NB4 (cell line): ENCODE measurements around the gene SLCO1B3.

Source experiments
- DNase-seq: peaks from one replicate; pipeline ENCODE4 v3.0.0; 2010; ENCODE audit warnings: low read depth
- H3K4me3 ChIP-seq: one replicate; pipeline ENCODE4 v1.5.1; 2011; ENCODE audit warnings: mild to moderate bottlenecking, low read depth, low read length, moderate library complexity
- MYC ChIP-seq: IDR thresholded peaks from 2 replicates; pipeline ENCODE4 v1.6.1; 2011; ENCODE audit warnings: low read depth, low read length
- POLR2A ChIP-seq: IDR thresholded peaks from 2 replicates; pipeline ENCODE4 v1.6.1; 2011; ENCODE audit warnings: mild to moderate bottlenecking; ENCODE audit not compliant: insufficient read length; ENCODE audit errors: extremely low read depth
- TF ChIP-seq, protein P1 (sequence below): IDR thresholded peaks from one replicate; pipeline ENCODE4 v1.5.1; 2012; ENCODE audit warnings: low read depth, low read length
- TF ChIP-seq, protein P2 (sequence below): IDR thresholded peaks from 2 replicates; pipeline ENCODE4 v1.6.1; 2011; ENCODE audit warnings: low read depth, low read length

The SLCO1B3 gene

DNA sequence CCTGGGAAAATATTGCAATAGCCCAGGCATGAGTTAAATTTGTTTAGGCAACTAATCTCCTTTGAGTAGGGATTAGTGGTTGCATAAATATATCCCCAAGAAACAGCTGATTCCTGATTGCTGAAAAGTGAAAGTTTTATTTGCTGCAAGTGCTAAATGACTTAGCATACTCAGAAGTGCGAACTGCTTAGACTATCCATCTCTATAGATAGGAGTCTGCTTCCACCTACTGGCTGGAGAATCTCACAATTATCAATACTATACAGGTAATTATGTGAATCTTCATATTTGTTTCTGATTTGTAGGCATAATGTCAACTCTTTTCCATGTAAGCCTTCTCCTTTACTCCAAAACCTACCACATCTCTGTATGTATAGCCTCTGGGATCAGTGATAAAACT is 12.0 kb upstream of the SLCO1B3 start:
- H3K4me3 ChIP-seq = no peak overlapping the region
- DNase-seq = peak; percentile 57
- TF ChIP-seq, protein P1, sequence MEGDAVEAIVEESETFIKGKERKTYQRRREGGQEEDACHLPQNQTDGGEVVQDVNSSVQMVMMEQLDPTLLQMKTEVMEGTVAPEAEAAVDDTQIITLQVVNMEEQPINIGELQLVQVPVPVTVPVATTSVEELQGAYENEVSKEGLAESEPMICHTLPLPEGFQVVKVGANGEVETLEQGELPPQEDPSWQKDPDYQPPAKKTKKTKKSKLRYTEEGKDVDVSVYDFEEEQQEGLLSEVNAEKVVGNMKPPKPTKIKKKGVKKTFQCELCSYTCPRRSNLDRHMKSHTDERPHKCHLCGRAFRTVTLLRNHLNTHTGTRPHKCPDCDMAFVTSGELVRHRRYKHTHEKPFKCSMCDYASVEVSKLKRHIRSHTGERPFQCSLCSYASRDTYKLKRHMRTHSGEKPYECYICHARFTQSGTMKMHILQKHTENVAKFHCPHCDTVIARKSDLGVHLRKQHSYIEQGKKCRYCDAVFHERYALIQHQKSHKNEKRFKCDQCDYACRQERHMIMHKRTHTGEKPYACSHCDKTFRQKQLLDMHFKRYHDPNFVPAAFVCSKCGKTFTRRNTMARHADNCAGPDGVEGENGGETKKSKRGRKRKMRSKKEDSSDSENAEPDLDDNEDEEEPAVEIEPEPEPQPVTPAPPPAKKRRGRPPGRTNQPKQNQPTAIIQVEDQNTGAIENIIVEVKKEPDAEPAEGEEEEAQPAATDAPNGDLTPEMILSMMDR = peak; percentile 7
- TF ChIP-seq MYC = 0 out of 2 replicates have a peak, but pooled peaks have one; percentile 26
- no peak for TF ChIP-seq POLR2A

DNA sequence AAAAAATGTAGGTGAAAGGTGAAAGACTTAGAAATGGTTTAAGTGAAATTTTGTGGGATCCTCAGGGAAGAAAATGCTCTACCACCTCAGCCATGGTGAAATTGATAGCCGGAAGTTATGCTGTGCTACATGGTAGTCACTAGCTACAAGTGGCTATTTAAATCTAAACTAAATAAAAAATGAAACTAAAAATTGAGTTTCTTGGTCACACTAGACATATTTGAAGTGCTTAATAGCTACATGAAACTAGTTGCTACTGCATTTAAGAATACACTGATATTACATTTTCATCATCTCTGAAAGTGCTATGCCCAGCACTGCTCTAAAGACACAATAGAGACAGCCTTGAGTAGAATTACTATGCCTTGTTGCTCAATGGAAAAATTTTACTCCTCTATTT is 10.3 kb upstream of the SLCO1B3 start:
- TF ChIP-seq, protein P2, sequence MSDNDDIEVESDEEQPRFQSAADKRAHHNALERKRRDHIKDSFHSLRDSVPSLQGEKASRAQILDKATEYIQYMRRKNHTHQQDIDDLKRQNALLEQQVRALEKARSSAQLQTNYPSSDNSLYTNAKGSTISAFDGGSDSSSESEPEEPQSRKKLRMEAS = no peak
- TF ChIP-seq, protein P1 = no peak
- TF ChIP-seq POLR2A (no peak), MYC (no peak)
- DNase-seq = no peak
- H3K4me3 ChIP-seq = no peak overlapping the region

DNA sequence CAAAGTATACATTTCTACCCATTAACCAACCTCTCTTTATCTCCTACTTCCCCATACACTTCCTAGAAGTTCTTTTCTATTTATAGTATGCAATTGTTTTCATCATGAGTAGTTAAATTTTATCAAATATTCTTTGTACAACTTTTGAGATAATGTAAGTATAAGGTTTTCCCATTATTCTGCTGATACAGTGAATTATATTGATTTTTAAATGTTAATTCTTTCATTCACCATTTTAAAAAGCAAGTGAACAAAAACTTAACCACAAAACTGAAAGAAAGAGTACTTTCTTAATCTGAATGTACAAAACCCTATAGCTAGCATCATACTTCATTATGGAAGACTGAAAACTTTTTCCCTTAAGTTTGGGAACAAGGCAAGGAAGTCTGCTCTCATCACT is 9.5 kb upstream of the SLCO1B3 start:
- H3K4me3 ChIP-seq = no peak overlapping the region
- DNase-seq = no peak
- no peak for TF ChIP-seq MYC
- TF ChIP-seq, protein P2 = no peak
- TF ChIP-seq POLR2A = no peak

DNA sequence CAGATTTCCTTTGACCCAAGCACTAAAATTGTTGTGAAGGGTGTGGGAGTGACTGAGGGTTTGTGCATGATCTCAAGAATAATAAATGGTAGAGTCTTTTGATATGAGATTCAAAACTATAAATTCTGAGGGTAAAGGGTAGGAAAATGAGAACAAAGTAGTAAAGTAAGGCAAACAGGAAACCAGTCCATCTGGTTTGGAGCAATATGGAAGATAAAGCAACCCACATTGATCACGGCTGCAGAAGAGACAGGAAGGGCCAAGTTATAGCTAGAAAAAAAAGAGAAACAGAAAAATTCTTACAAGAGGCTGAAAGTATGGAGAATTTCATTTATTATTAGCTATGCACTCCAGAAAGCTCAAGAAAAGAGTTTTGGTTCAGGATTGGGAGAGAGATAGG is 4.6 kb upstream of the SLCO1B3 start:
- DNase-seq = no peak
- no peak overlapping the region for H3K4me3 ChIP-seq
- TF ChIP-seq, protein P1 = no peak
- TF ChIP-seq, protein P2 = no peak
- TF ChIP-seq MYC (no peak), POLR2A (no peak)

DNA sequence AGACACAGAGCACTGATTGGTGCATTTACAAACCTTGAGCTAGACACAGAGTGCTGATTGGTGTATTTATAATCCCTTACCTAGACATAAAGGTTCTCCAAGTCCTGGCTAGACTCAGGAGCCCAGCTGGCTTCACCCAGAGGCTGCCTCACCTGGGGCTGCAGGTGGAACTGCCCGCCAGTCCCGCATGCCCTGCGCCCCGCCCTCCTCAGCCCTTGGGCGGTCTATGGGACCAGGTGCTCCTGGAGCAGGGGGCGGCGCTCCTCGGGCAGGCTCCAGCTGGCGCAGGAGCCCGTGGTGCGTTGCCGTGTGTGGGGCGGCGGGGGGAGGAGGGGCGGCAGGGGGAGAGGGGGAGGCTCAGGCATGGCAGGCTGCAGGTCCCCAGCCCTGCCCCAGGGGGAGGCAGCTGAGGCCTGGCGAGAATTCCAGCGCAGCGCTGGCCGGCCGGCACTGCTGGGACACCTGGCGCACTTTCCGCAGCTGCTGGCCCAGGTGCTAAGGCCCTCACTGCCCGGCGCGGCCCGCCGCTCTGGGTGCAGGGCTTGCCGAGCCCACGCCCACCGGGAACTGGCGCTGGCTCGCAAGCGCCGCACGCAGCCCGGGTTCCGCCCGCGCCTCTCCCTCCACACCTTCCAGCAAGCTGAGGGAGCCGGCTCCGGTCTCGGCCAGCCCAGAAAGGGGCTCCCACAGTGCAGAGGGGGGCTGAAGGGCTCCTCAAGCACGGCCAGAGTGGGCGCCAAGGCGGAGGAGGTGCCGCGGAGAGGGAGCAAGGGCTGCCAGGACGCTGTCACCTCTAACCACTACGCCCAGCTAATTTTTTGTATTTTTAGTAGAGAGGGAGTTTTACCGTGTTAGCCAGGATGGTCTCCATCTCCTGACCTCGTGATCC is 3.1 kb upstream of the SLCO1B3 start:
- no peak overlapping the region for H3K4me3 ChIP-seq
- no peak for DNase-seq
- TF ChIP-seq, protein P2 = no peak
- no peak for TF ChIP-seq MYC
- TF ChIP-seq POLR2A = no peak
- TF ChIP-seq, protein P1 = no peak

DNA sequence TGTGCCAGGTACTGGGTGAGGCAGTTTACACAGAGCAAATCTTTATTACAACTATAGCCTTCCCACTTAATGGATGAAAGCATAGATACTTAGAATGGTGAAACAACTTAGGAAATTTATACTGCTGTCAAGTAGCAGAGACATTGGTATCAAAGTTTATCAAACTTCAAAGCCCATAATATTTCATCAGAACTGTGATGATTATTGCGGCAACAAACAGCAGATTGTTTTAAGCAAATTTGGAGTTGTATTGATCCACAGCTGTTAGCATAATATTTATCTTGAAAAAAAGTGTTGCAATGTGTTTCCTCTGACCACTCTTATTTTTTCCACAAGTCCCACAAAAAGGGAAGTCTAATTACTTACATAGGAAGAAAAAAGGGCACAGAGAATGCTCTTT is 2.0 kb upstream of the SLCO1B3 start:
- TF ChIP-seq, protein P1 = no peak
- TF ChIP-seq POLR2A (no peak), MYC (no peak)
- TF ChIP-seq, protein P2 = no peak
- H3K4me3 ChIP-seq = no peak overlapping the region
- DNase-seq = peak; percentile 20
